GM12892 (cell line): ENCODE results near the gene GPAT3.

Source experiments
- DNase-seq: peaks from one replicate; pipeline ENCODE4 v3.0.0; 2011; ENCODE audit not compliant: insufficient read length
- FAIRE-seq: peaks from 2 replicates; lab custom pipeline; 2011; peaks lifted over from hg19 to GRCh38; lab: Jason Lieb, UNC
- POLR2A ChIP-seq: IDR thresholded peaks from 2 replicates; pipeline ENCODE4 v1.6.1; 2011; ENCODE audit warnings: low read depth, low read length, control low read depth
- POLR2AphosphoS5 ChIP-seq: IDR thresholded peaks from 2 replicates; pipeline ENCODE4 v1.6.1; 2011; ENCODE audit warnings: low read depth, low read length, control low read depth
- TAF1 ChIP-seq: IDR thresholded peaks from 2 replicates; pipeline ENCODE4 v1.6.1; 2011; ENCODE audit warnings: low read depth, mild to moderate bottlenecking, control low read depth, low read length, borderline replicate concordance

The GPAT3 gene

DNA sequence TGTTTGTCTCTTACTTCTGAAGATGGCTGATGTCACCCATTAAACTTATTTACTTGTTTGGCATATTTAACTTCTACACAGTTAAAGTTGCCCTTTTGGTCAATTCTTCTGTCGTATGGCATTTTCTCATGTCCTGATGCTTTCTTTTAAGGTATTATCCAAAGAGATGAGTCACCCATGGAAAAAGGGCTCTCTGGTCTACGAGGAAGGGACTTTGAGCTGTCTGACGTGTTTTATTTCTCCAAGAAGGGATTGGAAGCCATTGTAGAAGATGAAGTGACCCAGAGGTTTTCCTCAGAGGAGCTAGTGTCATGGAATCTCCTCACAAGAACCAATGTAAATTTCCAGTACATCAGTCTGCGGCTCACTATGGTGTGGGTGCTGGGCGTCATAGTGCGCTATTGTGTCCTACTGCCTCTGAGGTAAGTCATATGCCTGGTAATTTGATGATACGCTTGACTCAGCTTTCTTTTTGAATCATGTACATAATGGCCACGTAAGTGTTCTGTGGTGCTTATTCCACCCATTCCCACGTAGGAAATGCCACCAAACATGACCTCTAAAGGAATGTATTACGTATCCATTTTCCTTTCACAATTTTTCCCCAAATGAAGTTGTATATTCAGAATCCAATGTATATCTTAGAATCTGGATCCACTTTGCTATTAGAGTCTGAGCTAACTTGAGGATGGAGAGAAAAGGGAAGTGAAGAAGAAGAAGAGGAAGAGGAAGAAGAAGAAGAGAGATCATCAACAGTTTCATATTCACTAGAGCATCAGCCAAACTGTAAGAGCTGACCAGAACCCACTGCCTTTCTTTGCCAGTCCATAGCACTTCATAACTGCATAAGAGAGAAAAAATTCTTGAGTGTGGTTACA, 45.7 kb downstream of the GPAT3 start:
- DNase-seq (no peak), FAIRE-seq (peak; percentile 84)
- TF ChIP-seq POLR2AphosphoS5 (no peak), POLR2A (no peak), TAF1 (no peak)

- TF ChIP-seq POLR2A (no peak), POLR2AphosphoS5 (no peak), TAF1 (no peak)
- no peak for DNase-seq
- FAIRE-seq, result no peak
Measured at GRCh38 chr4:83582289-83582785, 46.4 kb downstream of the GPAT3 start.

- no peak for FAIRE-seq
- no peak for DNase-seq
- TF ChIP-seq POLR2AphosphoS5, result no peak
- TF ChIP-seq TAF1, result no peak
- TF ChIP-seq POLR2A, result no peak
Measured at GRCh38 chr4:83585982-83586508, 50.1 kb downstream of the GPAT3 start.

DNA sequence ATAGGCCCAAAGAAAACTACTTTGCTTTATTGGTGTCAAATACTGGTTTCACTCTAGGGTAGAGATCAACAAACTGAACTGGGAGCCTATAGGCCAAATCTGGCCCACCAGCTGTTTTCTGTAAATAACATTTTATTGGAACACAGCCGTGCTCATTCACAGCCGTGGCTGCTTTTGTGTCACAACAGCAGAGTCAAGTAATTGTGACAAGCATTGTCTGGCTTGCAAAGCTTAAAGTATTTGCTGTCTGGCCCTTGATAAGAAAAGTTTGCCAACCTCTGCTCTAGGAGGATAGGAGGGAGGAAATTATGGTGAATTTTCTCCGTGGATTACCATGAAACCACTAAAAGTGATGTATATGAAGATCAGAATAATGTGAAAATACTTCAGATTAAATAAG, 53.4 kb downstream of the GPAT3 start:
- TF ChIP-seq POLR2AphosphoS5 (no peak), POLR2A (no peak), TAF1 (no peak)
- FAIRE-seq (no peak), DNase-seq (no peak)

DNA sequence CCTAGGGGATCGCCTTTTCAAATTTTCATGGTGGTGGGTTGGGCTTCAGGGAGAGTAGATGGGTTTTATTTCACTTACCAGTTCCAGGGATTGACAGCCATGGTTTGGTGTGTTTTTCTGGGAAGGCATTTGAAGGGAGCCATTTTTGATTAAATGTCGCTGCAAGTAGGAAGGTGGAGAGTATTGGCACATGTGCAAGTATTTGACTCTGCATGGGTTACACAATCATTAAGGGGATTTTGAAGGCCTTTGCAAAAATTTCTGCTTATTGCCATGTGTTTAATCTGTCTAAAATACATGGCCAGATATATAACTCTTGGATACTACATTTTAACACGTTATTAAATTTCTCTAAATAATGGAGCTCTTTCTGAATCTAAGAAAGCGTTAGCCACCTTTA, 55.1 kb downstream of the GPAT3 start:
- no peak for FAIRE-seq
- DNase-seq, result no peak
- no peak for TF ChIP-seq POLR2AphosphoS5
- no peak for TF ChIP-seq TAF1
- TF ChIP-seq POLR2A, result no peak

DNA sequence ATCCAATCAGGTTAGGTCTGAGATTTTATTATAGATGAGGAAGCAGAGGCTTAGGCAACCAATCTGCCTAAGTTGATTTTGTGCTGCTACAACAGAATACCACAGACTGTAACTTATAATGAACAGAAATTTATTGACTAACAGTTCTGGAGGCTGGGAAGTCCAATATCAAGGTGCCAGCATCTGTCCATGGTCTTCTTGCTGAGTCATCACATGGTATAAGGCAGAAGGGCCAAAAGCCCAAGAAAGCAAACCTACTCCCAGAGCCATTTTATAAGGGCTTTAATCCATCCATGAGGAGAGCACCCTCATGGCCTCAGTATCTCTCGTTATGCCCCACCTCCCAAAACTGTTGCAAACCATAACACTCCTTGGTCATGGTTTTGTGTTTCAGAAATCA, 55.8 kb downstream of the GPAT3 start:
- no peak for FAIRE-seq
- TF ChIP-seq POLR2A, result no peak

DNA sequence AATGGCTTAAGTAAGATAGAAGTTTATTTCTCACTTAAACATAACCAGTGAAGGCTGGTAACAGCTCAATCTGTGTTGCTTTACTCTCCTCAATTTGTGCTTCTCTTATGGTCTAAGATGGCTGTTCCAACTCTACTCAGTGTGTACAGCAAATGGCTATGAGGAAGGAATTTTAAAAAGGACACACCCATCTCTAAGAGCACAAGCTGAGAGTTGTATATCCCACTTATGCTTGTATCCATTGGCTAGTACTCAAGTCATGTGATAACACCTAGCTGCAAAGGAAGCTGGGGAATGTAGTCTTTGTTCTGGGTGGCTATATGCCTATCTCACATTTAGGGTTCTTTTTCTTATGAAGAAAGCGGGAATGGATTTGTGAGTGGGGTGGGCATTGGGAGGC, 63.3 kb downstream of the GPAT3 start:
- TF ChIP-seq POLR2A (no peak), TAF1 (no peak), POLR2AphosphoS5 (no peak)
- DNase-seq (no peak), FAIRE-seq (no peak)

More for the DNA sequence above, 55.8 kb downstream of the GPAT3 start:
- DNase-seq, result no peak

- no peak for TF ChIP-seq POLR2A
- FAIRE-seq (no peak), DNase-seq (no peak)
Measured at GRCh38 chr4:83603129-83603528, 67.2 kb downstream of the GPAT3 start.

GRCh38 chr4:83604321-83604720, 68.4 kb downstream of the GPAT3 start:
- FAIRE-seq, result peak; percentile 14

GRCh38 chr4:83605210-83605609, 69.3 kb downstream of the GPAT3 start:
- FAIRE-seq, result no peak
- no peak for DNase-seq
- TF ChIP-seq POLR2A (no peak), TAF1 (no peak), POLR2AphosphoS5 (no peak)

More at GRCh38 chr4:83604321-83604720, 68.4 kb downstream of the GPAT3 start:
- TF ChIP-seq TAF1 (no peak), POLR2A (no peak), POLR2AphosphoS5 (no peak)
- DNase-seq, result no peak

DNA sequence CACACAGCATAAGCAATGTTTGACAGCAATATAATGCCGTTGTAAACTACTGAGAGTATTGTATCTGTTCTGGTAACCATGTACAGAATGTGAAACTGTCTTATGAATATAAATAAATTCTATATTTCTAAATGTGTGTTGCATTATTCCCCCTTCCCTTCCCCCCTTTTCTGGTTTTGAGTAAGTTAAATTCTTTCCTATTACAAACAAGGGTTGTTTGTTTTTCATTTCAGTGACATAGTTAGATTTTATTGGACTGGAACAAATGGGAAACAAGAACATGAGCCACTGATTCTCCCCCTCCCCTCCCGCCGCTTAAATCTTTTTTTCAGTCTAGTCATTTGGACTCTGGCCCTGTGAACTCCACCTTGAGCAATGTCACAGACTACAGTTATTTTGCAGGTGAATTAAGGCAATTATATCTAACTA, 69.8 kb downstream of the GPAT3 start:
- no peak for FAIRE-seq
- no peak for TF ChIP-seq POLR2AphosphoS5
- TF ChIP-seq TAF1, result no peak
- no peak for TF ChIP-seq POLR2A
- DNase-seq, result no peak

- DNase-seq (no peak), FAIRE-seq (no peak)
- TF ChIP-seq TAF1, result no peak
Measured at GRCh38 chr4:83606460-83606859, 70.6 kb downstream of the GPAT3 start.

- no peak for DNase-seq
- FAIRE-seq, result no peak
- TF ChIP-seq POLR2A (no peak), POLR2AphosphoS5 (no peak)
Measured at GRCh38 chr4:83606898-83607297, 71.0 kb downstream of the GPAT3 start.
